ENCODE data around the gene WDR7.

WDR7 gene

GRCh38 chr18:56770097-56770496 is 118.9 kb downstream of the WDR7 start:
- no peak for TF ChIP-seq CTCF (conservative IDR thresholded peaks at IDR 0.05)
- H3K27ac ChIP-seq = no peak overlapping the region

DNA sequence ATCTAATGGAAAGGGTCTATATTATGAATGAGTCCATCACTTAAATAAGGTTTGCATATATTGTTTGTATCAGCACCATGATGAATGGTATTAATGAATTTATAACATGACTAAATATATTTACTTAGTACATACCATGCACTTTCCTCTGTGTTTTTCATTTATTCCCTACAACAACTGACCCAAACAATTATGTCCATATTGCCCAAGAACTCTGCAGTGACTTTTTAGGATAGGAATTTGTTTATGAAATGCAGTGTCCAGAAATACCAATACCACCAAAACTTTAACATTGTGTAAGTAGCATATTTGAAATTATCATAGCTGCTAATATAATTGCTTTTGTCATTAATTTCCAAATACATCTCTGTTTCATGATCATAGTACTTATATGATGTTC is 119.7 kb downstream of the WDR7 start:
- no peak for TF ChIP-seq CTCF (conservative IDR thresholded peaks at IDR 0.05)
- no peak overlapping the region for H3K27ac ChIP-seq

- no peak overlapping the region for H3K27ac ChIP-seq
- no peak for TF ChIP-seq CTCF (conservative IDR thresholded peaks at IDR 0.05)
These were observed 124.5 kb downstream of the WDR7 start for GRCh38 chr18:56775701-56776100.

GRCh38 chr18:56787390-56787789 is 136.2 kb downstream of the WDR7 start:
- TF ChIP-seq CTCF (conservative IDR thresholded peaks at IDR 0.05) = no peak

GRCh38 chr18:56789004-56789888 is 138.1 kb downstream of the WDR7 start:
- H3K27ac ChIP-seq = peak overlapping the region; percentile 42; the same call in 1 of the 2 replicates
- no peak; the same call in 1 of the 2 replicates for TF ChIP-seq CTCF (conservative IDR thresholded peaks at IDR 0.05)

More at GRCh38 chr18:56787390-56787789, 136.2 kb downstream of the WDR7 start:
- no peak overlapping the region for H3K27ac ChIP-seq

DNA sequence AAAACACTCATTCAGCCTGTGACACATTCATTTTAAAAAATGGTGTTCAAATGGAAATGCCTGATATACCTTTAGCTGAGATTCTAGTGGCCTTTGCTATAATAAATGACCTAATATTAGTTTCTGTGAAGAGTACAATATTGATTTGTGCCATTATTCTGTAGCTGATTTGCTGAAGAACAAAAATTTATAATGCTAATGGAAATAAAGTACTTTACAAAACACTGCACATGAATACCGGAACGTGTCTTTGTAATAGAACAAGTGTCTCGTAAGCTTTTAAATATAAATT is 138.7 kb downstream of the WDR7 start:
- H3K27ac ChIP-seq = peak overlapping the region; percentile 42; the same call in 1 of the 2 replicates
- TF ChIP-seq CTCF (conservative IDR thresholded peaks at IDR 0.05) = no peak

- H3K27ac ChIP-seq = no peak overlapping the region
- no peak for TF ChIP-seq CTCF (conservative IDR thresholded peaks at IDR 0.05)
These were observed 144.2 kb downstream of the WDR7 start for GRCh38 chr18:56795381-56795780.

Data from VCaP (cell line).